WI38 (cell line): ENCODE measurements around the gene NR5A1.

Experiments used
- H3K4me3 ChIP-seq: 2 replicates; pipeline ENCODE4 v1.5.1; 2011; ENCODE audit warnings: low read depth, mild to moderate bottlenecking, control low read depth, low read length
- CTCF ChIP-seq: IDR thresholded peaks from 2 replicates; pipeline ENCODE4 v1.5.1; 2012; ENCODE audit warnings: low read depth, mild to moderate bottlenecking, control low read depth, low read length

NR5A1 gene

DNA sequence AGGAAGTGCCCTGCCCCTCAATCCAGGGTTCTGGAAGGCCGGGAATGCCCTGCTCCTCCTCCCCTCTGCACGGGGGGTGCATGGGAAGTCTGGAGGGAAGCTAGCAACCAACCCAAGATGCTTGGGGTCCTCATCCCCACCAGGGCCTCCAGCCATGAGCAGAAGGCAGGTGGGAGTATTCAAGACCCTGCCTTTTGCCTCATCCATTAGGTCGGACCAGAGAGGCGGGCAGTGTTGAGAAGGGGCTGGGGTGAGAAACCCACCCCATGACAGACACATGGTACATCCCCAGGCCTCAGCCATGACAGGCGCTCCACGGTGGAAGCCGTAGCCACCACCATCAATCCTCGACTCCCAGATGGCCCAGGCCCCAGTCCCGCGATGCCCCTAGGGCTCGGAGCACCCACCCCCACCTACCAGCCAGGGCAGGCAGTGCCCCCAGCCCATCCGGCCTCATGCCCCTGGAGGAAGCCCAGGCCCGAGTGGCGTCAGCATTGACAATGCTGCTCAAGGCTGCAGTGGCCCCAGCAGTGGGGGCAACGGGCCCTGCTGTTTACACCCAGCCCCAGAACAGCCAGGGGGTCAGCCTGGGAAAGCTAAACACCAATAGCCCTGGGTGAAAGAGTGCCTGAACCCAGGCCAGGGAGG, 8.6 kb downstream of the NR5A1 start:
- H3K4me3 ChIP-seq: no peak overlapping the region
- TF ChIP-seq CTCF: no peak

DNA sequence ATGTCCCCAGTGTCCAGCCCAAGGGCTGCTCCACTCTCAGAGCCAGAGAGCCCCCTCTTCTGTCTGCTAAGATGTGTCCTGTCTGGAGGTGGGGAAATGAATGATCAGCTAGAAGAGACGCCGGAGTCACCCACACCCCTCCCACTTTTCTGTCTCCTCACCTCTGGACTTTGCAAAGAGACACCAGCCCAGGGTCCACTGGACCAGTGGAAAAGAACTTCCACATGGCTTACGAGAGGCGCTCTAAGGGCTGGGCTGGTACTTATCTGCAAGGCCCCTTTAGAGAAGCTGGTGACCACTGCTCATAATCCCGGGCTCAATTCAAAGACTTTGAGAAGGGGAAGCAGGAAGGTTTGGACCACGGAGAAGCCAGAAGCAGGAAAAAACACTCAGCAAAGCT, 9.2 kb downstream of the NR5A1 start:
- no peak overlapping the region for H3K4me3 ChIP-seq
- no peak for TF ChIP-seq CTCF

DNA sequence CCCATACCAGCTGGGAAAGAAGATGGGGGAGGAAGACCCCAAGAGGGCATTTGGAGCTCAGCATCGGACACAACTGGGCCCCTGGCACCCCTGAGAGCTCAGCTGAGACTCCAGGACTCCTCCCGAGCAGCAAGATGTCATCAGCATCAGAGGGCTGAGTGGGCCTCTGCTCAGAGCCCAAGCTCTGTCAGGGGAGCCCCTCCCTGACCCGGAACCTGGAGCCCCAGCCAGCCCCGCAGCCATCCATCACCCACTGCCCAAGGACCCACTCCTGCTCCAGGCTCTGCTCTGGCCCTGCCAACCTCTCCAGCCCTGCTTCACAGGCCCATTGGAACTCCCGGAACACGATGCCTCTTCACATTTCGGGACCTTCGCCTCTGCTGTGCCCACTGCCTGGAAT, 9.8 kb downstream of the NR5A1 start:
- H3K4me3 ChIP-seq: no peak overlapping the region
- TF ChIP-seq CTCF: no peak

DNA sequence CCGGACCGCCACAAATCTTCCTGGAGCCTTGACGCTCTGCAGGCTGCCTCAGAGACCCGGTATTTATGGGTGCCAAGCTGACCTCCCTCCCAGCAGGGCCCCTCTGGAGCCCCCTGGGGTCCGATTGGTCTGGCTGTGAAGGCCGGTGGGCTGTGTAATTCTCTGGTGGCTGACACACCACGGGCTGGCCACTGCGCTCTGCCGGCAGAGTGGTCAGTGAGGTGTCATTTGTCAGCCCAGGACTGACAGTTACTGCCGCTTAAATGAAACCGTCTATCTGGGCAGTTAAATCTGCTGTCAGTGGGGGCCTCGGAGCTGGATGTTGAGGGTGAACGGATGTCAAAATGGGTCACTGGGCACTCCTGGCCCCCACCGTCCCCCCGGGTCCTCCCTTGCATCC, 10.7 kb downstream of the NR5A1 start:
- no peak for TF ChIP-seq CTCF

GRCh38 chr9:124496075-124496449, 11.1 kb downstream of the NR5A1 start:
- TF ChIP-seq CTCF: no peak
- H3K4me3 ChIP-seq: no peak overlapping the region

More for the DNA sequence above, 10.7 kb downstream of the NR5A1 start:
- H3K4me3 ChIP-seq: no peak overlapping the region

DNA sequence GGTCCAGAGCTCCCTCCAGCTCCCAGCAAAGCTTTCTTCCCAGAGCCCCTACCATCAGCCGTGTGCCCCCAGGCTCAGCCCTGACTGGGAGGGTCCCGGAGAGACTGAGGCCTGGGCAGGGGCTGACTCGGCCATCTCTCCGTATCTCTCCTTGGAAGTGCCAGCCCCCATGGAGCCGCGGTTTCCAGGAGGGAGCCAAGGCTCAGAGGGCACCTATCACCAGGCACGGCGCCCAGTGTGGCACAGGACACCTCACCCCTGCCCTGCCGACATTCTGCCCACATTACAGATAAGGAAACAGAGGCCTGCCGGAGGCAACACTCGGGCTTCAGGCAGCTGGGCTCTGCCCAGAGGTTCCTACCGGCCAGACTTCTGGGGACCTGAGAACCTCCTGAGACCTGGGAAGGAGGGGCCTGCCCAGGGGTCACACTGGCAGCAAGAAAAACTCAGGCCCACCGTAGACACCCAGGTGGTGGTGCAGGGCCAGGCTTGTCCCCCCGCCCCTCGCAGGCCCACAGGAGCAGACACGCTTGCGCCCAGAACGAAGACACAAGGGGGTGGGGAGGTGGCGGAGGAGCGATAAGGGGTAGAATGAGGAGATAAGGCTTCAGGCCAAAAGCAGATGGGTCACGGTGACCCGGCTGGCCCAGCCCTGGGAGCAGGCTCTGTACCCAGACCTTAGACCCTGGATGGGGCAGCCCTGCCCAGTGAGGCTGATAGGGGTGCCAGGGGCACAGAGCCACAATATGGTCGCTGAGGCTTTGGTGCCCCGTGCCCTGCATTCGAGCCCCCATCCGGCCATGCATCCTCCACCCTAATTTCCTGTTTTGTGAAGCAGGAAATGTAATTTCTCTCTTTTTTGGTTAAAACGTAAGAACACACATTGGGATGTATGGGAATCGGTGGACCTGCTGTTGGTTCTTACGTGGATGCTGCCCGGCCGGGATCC, 11.8 kb downstream of the NR5A1 start:
- TF ChIP-seq CTCF: no peak
- H3K4me3 ChIP-seq: no peak overlapping the region

DNA sequence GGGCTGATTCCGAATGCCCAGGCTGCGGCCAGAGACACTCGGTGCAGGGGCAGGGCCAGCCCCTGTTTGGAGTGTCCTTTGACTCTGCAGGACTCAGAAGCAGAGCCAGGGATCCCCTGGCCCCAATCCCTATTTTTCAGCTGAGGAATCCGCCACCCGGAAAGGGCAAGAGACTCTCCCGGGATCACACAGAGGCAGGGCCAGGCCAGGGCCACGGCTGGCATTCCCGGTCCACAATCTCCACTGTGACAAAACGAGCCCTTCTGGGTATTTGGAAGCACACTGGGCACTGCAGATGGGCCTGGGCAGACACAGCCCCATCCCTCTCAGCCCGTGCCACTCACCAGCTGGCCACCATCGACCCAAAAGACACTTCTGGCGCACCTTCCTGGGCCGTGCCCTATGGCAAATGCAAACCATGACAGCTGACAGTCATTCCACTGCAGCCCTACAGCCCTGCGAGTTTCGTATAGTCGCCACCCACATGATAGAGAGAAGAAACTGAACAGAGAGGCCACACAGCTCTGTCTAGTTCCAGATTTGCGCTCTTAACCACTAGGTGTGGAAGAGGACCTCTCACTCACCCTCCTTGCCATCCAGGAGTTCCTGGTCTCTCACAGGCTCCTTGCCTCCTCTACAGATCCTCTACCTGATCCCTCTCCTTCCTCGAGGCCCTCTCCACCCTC, 13.3 kb downstream of the NR5A1 start:
- no peak for TF ChIP-seq CTCF
- H3K4me3 ChIP-seq: no peak overlapping the region
